HL-60 (cell line): ENCODE data around the gene ARMC10.

Source experiments
- CTCF ChIP-seq: IDR thresholded peaks from one replicate; pipeline ENCODE4 v1.5.1; 2011; ENCODE audit warnings: low read length, control low read depth, inconsistent platforms; ENCODE audit not compliant: insufficient read depth
- POLR2AphosphoS5 ChIP-seq: IDR thresholded peaks from 2 replicates; pipeline ENCODE4 v1.6.1; 2012; ENCODE audit warnings: low read depth

GRCh38 chr7:103130901-103131624, 56.1 kb downstream of the ARMC10 start:
- TF ChIP-seq CTCF (no peak), POLR2AphosphoS5 (no peak)
